ENCODE measurements around the gene ERC1.
"Not testable (repeated sequence)": the region's sequence is repeated elsewhere in the genome, so short reads cannot be mapped to it uniquely, and the experiment has no call there.

ERC1 gene

DNA sequence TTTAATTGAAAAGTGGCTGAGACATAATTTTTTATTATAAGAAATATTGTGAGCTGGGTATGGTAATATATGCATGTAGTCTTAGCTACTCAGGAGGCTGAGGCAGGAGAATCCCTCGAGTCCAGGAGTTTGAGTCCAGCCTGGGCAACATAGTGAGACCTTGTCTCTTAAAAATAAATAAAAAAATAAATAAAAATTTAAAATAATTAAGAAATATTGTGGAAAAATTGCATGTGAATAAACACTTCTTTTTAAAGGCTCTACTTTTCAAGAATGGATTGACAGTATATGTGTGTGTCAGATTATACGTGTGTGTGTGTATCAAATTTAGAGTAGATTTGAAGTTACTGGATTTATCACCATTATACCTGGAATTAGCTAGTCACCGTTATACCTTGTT lies 43.2 kb downstream of the ERC1 start:
- no peak for DNase-seq

DNA sequence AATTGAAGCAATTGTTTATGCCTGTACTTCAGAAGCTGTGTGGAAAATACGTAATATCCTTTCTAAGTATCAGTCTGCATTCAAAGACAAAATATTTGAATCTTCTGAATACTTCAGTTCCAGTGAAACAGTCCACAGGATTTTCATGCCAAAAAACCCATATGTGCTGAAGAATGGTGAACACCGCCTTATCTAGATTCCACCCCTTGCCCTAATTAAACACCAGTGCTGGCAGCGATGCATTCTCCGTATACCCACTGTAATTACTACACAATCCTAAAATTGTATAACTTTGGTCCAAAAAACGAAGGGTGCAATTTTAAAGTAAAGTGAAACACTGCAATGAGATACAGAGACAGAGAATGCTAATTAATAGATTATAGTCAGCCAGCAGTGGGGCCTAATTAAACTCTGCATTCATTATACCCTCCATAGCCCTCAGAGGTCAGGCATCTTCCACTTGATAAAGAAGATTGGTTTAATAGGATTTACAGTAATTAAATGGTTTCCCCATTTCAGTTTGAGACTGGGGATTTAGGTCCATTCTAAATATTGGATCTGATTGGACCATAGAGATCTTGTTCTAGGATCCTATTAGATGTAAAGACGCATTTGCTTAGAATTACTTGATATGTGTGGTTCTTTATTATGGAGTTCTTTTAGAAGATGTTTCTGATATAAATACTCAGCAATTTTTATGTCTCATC lies 43.9 kb downstream of the ERC1 start:
- DNase-seq: no peak

DNA sequence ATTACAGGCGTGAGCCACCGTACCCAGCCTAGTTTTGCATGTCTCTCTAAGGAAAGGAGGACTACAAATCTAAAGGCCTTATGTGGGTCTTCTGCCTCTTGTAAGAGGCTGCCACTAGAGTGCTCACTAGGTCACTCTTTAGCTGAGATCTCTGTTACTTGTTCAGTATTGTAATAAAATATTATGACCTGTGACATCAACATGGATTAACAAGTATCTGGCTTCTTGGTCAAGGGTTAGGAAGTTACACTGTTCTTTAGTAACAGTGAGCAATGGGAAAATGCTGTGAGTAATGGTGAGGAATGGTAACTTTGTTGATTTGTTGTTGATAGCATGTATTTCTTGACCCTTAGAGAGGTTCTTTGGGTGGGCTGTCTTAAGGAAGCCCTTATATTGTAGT lies 50.5 kb downstream of the ERC1 start:
- no peak for DNase-seq

GRCh38 chr12:1044199-1044598 lies 53.2 kb downstream of the ERC1 start:
- no peak for DNase-seq

DNA sequence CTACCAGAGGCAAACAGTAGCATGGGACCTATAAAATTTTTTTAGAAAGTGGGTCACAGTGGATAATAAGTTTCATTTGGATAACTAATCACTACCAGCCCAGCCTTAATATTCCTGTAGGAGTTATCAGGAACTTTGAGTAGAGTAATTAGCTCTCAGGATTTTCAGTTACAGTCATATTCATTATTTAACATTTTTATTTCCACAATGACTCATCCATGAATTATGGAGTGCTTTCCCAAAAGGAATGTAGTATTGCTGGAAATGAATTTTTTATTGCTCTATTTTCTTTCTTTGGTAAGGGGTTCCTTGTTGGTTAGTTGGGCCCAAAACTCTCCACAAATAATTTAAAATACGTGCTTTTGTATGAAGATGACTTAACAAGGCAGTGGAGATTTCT lies 53.7 kb downstream of the ERC1 start:
- DNase-seq: no peak

DNA sequence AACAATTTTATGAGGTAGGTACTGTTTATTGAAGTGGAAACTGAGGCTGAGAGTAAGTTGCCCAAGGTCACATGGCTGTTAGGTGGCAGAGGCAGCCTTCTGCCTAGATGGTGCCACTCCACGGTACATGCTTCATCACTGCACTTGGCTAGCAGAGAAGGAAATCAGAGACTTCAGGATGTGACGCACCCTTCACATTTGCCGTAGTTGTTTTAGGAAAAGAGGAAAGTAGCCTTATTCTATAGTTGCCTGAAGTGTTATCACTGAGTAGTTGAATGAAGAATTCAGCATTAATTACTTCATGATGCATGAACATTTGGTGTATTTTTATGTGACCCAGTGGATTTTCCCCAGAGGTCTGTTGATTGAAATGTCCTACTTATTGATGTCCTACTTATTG lies 55.7 kb downstream of the ERC1 start:
- DNase-seq: no peak

GRCh38 chr12:1047898-1048660 lies 57.1 kb downstream of the ERC1 start:
- no peak for DNase-seq

- DNase-seq: no peak
Observed at GRCh38 chr12:1050059-1050707, 59.2 kb downstream of the ERC1 start.

DNA sequence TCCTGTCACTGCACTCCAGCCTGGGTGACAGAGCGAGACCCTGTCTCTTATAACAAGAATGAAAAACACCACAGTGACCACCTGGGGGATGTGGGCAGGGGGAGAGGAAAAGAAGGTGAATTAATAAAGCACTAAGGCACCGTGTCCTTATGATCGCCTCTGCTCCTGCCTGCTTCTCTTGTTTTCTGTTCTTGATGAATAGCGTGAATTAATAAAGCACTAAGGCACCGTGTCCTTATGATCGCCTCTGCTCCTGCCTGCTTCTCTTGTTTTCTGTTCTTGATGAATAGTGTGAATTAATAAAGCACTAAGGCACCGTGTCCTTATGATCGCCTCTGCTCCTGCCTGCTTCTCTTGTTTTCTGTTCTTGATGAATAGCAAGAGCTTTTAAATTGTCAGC lies 60.6 kb downstream of the ERC1 start:
- not testable (repeated sequence) for DNase-seq

DNA sequence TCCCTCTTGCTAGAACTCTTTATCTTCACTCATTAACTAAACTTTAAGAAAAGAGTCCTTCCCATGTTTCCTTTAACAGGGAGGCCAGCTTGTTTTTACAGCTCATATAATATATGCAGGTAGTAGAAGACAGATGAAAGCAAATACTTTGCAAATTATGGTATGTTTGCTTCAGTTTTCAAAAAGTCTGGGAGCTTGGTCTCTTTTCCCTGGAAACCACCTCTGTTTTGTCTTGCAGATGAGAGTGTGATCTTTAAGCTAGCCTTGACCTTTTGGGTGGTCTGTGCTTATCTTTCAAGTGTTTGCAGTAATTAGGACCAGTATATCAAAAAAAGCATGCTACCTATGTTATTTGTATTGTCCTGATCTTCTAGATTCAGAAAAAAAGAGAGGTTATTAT lies 62.7 kb downstream of the ERC1 start:
- DNase-seq: no peak

DNA sequence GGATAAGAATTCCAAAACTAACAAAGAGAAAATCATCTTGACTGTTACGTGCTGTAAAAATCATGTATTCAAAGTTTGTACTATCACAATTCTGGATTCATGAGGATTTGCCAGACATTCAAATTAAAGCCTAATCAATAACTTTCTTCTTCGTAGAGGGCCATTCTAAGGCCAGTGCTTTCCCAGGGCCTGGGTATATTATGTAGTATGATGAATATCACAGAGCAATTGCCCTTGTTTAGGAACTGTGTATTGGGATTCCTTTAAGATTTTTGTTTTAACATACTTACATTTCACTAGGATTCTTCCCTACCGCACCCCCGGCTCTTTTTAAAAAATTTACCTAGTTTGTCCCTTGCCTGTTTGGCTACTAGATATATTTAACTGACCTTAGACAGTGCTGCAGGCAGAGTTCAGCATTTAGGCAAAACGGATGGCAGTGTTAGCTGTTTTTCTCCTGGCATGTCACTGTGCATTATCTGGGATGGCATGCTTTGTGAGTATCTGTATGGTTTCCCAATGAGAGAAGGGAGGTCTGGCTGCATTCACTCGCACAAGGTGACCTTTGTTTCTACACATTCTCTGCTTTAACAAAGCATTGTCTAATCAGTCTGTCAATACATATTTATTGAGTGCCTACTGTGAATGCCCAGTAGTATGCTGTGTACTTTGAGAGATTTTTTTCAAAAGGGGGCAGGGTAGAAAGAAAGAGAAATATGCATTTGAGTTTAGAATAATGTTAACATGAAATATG lies 63.3 kb downstream of the ERC1 start:
- no peak for DNase-seq

- no peak for DNase-seq
Observed at GRCh38 chr12:1056390-1056789, 65.4 kb downstream of the ERC1 start.

DNA sequence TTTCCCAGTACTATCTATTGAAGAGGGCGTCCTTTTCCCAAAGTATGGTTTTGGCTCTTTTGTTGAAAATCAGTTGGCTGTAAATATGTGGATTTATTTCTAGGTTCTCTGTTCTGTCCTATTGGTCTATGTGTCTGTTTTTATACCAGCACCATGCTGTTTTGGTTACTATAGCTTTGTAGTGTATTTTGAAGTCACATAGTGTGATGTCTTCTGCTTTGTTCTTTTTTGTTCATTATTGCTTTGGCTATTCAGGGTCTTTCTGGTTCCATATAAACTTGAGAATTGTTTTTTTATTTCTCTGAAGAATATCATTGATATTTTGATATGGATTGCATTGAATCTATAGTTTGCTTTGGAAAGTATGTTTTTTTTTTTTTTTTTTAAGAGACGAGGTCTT lies 67.4 kb downstream of the ERC1 start:
- DNase-seq: no peak

DNA sequence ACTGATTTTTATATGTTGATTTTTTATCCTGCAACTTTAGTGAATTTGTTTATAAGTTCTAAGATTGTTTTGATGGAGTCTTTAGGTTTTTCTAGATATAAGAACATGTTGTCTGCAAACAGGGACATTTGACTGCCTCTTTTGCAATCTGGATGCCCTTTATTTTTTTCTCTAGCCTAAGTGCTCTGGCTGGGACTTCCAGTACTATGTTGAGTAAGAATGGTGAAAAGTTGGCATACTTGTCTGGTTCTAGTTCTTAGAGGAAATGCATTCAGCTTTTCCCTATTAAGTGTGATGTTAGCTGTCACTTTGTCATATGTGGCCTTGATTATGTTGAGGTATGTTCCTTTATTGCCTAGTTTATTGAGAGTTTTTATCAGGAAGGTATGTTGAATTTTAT lies 68.1 kb downstream of the ERC1 start:
- no peak for DNase-seq

DNA sequence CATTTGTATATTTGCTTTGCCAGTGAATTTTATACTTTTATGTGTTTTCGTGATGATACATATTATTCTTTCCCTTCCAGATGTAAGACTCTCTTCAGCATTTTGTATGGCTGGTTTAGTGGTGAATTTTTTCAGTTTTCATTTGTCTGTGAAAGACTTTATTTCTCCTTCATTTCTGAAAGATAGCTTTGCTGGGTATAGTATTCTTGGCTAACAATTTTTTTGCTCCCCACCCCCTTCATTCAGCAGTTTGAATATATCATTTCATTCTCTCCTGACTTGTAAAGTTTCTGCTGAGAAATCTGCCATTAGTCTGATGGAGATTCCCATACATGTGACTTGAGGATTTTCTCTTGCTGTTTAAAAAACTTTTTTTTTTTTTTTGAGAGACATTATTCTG lies 72.8 kb downstream of the ERC1 start:
- no peak for DNase-seq

- no peak for DNase-seq
Observed at GRCh38 chr12:1064317-1064716, 73.3 kb downstream of the ERC1 start.

DNA sequence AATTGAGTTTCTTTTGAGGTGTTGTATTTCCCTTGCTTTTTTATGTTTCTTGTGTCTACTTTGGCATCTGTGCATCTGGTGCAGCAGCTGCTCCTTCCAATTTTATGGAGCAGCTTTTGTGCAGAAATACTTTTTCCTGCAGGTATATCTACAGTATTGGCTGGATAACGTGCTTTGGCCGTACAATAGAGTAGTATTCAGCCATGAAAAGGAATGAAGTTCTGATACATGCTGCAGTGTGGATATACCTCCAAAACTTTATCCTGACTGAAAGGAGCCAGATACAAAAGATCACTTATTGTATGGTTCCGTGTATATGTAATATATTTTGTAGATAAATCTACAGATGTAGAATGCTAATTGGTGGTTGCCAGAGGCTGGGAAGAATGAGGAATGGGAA lies 74.6 kb downstream of the ERC1 start:
- no peak for DNase-seq

- DNase-seq: no peak
Observed at GRCh38 chr12:1069846-1070245, 78.8 kb downstream of the ERC1 start.

DNA sequence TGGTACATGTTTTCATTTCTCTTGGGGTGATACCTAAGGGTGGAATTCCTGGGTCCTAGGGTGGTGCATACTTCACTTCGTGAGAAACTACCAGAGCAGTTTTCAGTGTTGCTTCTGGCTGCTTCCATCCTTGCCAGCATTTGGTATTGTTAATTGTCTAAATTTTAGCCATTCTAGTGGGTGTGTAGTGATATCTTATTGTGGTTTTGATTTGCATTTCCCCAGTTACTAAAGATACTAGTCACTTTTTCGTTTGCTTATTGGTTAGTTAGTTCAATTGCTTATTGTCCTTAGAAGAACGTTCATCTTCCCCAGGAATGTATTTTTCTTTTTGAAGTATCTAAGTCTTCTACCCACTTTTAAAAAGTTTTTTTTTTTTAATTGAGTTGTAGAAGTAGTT lies 80.2 kb downstream of the ERC1 start:
- DNase-seq: no peak

DNA sequence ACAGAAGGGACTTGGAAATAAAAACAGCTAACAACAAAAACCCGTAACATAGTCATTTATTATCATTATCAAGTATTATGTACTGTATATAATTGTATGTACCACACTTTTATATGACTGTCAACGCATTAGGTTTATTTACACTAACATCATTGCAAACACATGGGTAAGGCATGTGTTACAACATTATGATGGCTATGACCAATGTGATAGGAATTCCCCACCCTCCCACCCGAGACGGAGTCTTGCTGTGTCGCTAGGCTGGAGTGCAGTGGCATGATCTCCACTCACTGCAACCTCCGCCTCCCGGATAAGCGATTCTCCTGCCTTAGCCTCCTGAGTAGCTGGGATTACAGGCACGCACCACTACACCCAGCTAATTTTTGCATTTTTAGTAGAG lies 82.6 kb downstream of the ERC1 start:
- DNase-seq: no peak

- DNase-seq: no peak
Observed at GRCh38 chr12:1077036-1077803, 86.2 kb downstream of the ERC1 start.

GRCh38 chr12:1078002-1078401 lies 87.0 kb downstream of the ERC1 start:
- DNase-seq: no peak

Data from stimulated activated naive CD4-positive, alpha-beta T cell treated with Interleukin-2 at 50 U/mL for 16 hours (primary cell).